GM10248 (cell line): ENCODE data around the gene HPN.
"Not testable (repeated sequence)": the region's sequence is repeated elsewhere in the genome, so short reads cannot be mapped to it uniquely, and the experiment has no call there.

Experiments
- CTCF ChIA-PET: fragments of 300-600 bp; sonication (Branson Sonifier 250); formaldehyde crosslinking; extraction: SDS; loops from one replicate; lab custom pipeline; 2021; ENCODE audit warnings: antibody characterized with exemption; lab: Yijun Ruan, JAX
- POLR2A ChIA-PET: fragments of 350-650 bp; sonication (Branson Sonifier 250); formaldehyde crosslinking; extraction: SDS; loops from one replicate; lab custom pipeline; 2020; ENCODE audit warnings: antibody characterized with exemption; lab: Yijun Ruan, JAX
- DNase-seq: peaks from one replicate; pipeline ENCODE4 v3.0.0; 2012; ENCODE audit errors: extremely low spot score
- TF ChIP-seq, protein P1 (sequence below): IDR thresholded peaks from 2 replicates; pipeline ENCODE4 v1.5.1; 2012; ENCODE audit warnings: mild to moderate bottlenecking, low read depth; ENCODE audit errors: extremely low read depth, missing control alignments, control extremely low read depth

The HPN gene

GRCh38 chr19:35027851-35028599 is 13.5 kb upstream of the HPN start:
- no peak for DNase-seq
- CTCF ChIA-PET, result interaction anchor here (1.0 to 3.3 kb wide), 4 partner anchors 14 to 108 kb away, joined by 3 to 14 read pairs (median 6); no protein-coding TSS in a partner anchor
- POLR2A ChIA-PET, result no interaction called here
- TF ChIP-seq, protein P1, sequence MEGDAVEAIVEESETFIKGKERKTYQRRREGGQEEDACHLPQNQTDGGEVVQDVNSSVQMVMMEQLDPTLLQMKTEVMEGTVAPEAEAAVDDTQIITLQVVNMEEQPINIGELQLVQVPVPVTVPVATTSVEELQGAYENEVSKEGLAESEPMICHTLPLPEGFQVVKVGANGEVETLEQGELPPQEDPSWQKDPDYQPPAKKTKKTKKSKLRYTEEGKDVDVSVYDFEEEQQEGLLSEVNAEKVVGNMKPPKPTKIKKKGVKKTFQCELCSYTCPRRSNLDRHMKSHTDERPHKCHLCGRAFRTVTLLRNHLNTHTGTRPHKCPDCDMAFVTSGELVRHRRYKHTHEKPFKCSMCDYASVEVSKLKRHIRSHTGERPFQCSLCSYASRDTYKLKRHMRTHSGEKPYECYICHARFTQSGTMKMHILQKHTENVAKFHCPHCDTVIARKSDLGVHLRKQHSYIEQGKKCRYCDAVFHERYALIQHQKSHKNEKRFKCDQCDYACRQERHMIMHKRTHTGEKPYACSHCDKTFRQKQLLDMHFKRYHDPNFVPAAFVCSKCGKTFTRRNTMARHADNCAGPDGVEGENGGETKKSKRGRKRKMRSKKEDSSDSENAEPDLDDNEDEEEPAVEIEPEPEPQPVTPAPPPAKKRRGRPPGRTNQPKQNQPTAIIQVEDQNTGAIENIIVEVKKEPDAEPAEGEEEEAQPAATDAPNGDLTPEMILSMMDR, result no peak

DNA sequence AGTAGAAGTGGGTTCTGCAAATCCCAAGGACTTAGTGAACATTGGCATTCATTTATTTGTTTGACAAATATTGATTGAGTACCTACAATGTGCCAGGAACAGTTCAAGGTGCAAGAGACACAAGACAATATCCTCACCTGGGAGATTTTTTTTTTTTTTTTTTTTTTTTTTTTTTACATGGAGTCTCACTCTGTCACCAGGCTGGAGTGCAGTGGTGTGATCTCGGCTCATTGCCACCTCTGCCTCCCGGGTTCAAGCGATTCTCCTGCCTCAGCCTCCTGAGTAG is 13.0 kb upstream of the HPN start:
- CTCF ChIA-PET, result interaction anchor here (1.7 kb wide), 1 partner anchor 16 kb away, joined by 7 read pairs; no protein-coding TSS in a partner anchor
- POLR2A ChIA-PET, result not testable (repeated sequence)

DNA sequence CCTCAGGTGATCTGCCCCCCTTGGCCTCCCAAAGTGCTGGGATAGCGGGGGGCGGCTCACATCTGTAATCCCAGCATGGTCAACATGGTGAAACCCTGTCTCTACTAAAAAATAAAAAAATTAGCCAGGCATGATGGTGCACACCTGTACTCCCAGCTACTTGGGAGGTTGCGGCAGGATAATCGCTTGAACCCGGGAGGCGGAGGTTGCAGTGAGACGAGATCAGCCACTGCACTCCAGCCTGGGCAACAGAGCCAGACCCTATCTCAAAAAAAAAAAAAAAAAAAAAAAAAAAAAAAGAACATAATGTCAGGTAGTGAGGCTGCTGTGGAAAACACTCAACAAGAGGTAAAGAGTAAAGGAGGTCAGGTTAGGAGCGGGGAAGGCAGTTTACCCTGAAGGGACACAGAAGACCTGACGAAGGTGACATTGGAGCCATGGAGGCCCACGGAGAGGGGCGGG is 12.2 kb upstream of the HPN start:
- DNase-seq, POLR2A ChIA-PET: not testable (repeated sequence)
- CTCF ChIA-PET, result interaction anchor here (1.7 kb wide), 1 partner anchor 15 kb away, joined by 7 read pairs; no protein-coding TSS in a partner anchor

More for the DNA sequence above, 13.0 kb upstream of the HPN start:
- not testable (repeated sequence) for DNase-seq

GRCh38 chr19:35029737-35030256 is 11.7 kb upstream of the HPN start:
- no peak for DNase-seq
- TF ChIP-seq, protein P1, result no peak
- CTCF ChIA-PET, result interaction anchor here (1.7 kb wide), 1 partner anchor 15 kb away, joined by 7 read pairs; no protein-coding TSS in a partner anchor
- POLR2A ChIA-PET, result no interaction called here

- peak; percentile 54 for DNase-seq
- TF ChIP-seq, protein P1, result no peak
- ChIA-PET POLR2A (no interaction called here), CTCF (interaction anchor here (1.7 kb wide), 1 partner anchor 14 kb away, joined by 7 read pairs; no protein-coding TSS in a partner anchor)
These were observed 11.1 kb upstream of the HPN start, which contains the start of gene SCN1B for GRCh38 chr19:35030257-35031071. SCN1B (plus strand) TSS chr19:35030470; CDS start chr19:35030821, 351 bp downstream.

DNA sequence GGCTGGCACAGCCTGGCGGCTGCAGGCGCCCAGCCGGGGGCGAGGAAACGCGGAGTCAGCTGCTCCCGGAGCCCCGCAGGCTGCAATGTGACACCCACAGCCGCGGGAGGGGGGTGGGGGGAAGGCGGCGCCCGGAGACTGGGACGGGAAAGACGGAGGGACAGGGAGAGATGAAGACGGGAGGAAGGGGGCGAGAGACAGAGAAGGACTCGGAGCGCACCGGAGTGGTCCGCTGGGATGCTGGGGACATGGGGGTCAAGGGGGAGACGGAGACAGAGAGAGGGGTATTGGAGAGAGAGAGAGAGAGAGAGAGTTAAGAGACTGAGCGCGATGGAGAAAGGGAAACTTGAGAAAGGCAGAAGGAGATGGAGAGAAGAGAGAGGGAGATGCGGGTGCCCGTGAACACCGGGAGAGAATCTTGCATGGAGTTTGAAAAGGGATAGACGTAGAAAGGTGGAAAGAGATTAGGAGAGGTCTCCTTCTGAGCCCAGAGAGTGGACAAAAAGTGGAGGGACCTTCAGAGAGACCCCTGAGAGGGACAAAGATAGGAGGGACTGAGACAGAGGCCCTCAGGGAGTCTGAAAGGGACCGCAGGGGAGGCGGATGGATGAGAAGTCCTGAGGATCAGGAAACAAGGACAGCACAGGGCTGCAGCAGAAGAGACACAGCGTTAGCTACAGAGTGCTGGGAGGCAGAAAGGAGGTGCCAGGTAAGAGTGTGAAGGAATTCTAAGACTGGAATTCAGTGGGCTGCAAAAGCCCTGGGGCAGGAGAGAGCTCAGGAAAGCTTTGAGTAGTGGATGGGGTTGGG is 10.2 kb upstream of the HPN start:
- TF ChIP-seq, protein P1, result no peak
- POLR2A ChIA-PET, result no interaction called here
- CTCF ChIA-PET, result interaction anchor here (0.6 to 1.2 kb wide), 2 partner anchors 13 to 154 kb away, joined by 3 to 4 read pairs; no protein-coding TSS in a partner anchor
- no peak for DNase-seq
